ES-I3 (cell line): ENCODE measurements around the gene MKLN1.
"Not testable (repeated sequence)": the region's sequence is repeated elsewhere in the genome, so short reads cannot be mapped to it uniquely, and the experiment has no call there.

Experiments
- H3K36me3 ChIP-seq: 2 replicates; pipeline ENCODE4 v1.6.1; 2013; ENCODE audit warnings: mild to moderate bottlenecking, low read length, control low read depth, moderate library complexity; ENCODE audit not compliant: insufficient read depth
- H3K4me1 ChIP-seq: 2 replicates; pipeline ENCODE4 v1.6.1; 2013; ENCODE audit warnings: mild to moderate bottlenecking, control low read depth, low read length; ENCODE audit not compliant: insufficient read depth
- H3K9ac ChIP-seq: 2 replicates; pipeline ENCODE4 v1.6.1; 2013; ENCODE audit warnings: low read depth, mild to moderate bottlenecking, low read length, moderate library complexity
- H3K9me3 ChIP-seq: 2 replicates; pipeline ENCODE4 v1.6.1; 2013; ENCODE audit warnings: mild to moderate bottlenecking, low read length, moderate library complexity; ENCODE audit not compliant: control insufficient read depth, insufficient read depth

The MKLN1 gene

GRCh38 chr7:131504157-131504899, 176.7 kb downstream of the MKLN1 start:
- Histone ChIP-seq H3K4me1 (0 out of 2 replicates have a peak, but pooled peaks cover 2% of the 10 kb centered on the region), H3K9me3 (no peaks in the 10 kb centered on the region), H3K9ac (no peak overlapping the region), H3K36me3 (peaks cover 88% of the 10 kb centered on the region)

GRCh38 chr7:131505037-131505620, 177.5 kb downstream of the MKLN1 start:
- not testable (repeated sequence) for H3K9ac ChIP-seq, H3K9me3 ChIP-seq, H3K4me1 ChIP-seq
- H3K36me3 ChIP-seq, result peaks cover 92% of the 10 kb centered on the region

GRCh38 chr7:131505636-131506557, 178.2 kb downstream of the MKLN1 start:
- 0 out of 2 replicates have a peak, but pooled peaks cover 7% of the 10 kb centered on the region for H3K4me1 ChIP-seq
- peaks cover 90% of the 10 kb centered on the region for H3K36me3 ChIP-seq
- no peak overlapping the region for H3K9ac ChIP-seq
- no peaks in the 10 kb centered on the region for H3K9me3 ChIP-seq

- Histone ChIP-seq H3K4me1 (0 out of 2 replicates have a peak, but pooled peaks cover 7% of the 10 kb centered on the region), H3K9ac (no peak overlapping the region), H3K9me3 (no peaks in the 10 kb centered on the region), H3K36me3 (peaks cover 86% of the 10 kb centered on the region)
These were observed 178.9 kb downstream of the MKLN1 start for GRCh38 chr7:131506597-131506996.

- H3K36me3 ChIP-seq, result peaks cover 83% of the 10 kb centered on the region
- H3K9me3 ChIP-seq, result no peaks in the 10 kb centered on the region
- 0 out of 2 replicates have a peak, but pooled peaks cover 7% of the 10 kb centered on the region for H3K4me1 ChIP-seq
- H3K9ac ChIP-seq, result no peak overlapping the region
These were observed 180.1 kb downstream of the MKLN1 start for GRCh38 chr7:131507592-131508331.

- peaks cover 17% of the 10 kb centered on the region for H3K4me1 ChIP-seq
- no peak overlapping the region for H3K9ac ChIP-seq
- H3K36me3 ChIP-seq, result peaks cover 71% of the 10 kb centered on the region
- H3K9me3 ChIP-seq, result no peaks in the 10 kb centered on the region
These were observed 181.2 kb downstream of the MKLN1 start for GRCh38 chr7:131508754-131509486.

GRCh38 chr7:131509781-131510180, 182.1 kb downstream of the MKLN1 start:
- H3K9ac ChIP-seq, result no peak overlapping the region
- peaks cover 17% of the 10 kb centered on the region for H3K4me1 ChIP-seq
- peaks cover 63% of the 10 kb centered on the region for H3K36me3 ChIP-seq
- no peaks in the 10 kb centered on the region for H3K9me3 ChIP-seq

GRCh38 chr7:131511071-131511470, 183.4 kb downstream of the MKLN1 start:
- Histone ChIP-seq H3K36me3 (peaks cover 51% of the 10 kb centered on the region), H3K4me1 (peaks cover 17% of the 10 kb centered on the region), H3K9ac (no peak overlapping the region), H3K9me3 (no peaks in the 10 kb centered on the region)

GRCh38 chr7:131511774-131512535, 184.3 kb downstream of the MKLN1 start:
- Histone ChIP-seq H3K36me3 (peaks cover 42% of the 10 kb centered on the region), H3K9me3 (no peaks in the 10 kb centered on the region), H3K4me1 (peaks cover 17% of the 10 kb centered on the region), H3K9ac (no peak overlapping the region)

- H3K4me1 ChIP-seq, result peaks cover 24% of the 10 kb centered on the region
- H3K36me3 ChIP-seq, result peaks cover 32% of the 10 kb centered on the region
- no peak overlapping the region for H3K9ac ChIP-seq
- no peaks in the 10 kb centered on the region for H3K9me3 ChIP-seq
These were observed 185.8 kb downstream of the MKLN1 start for GRCh38 chr7:131513245-131514061.

GRCh38 chr7:131515471-131515870, 187.8 kb downstream of the MKLN1 start:
- not testable (repeated sequence) for H3K9ac ChIP-seq, H3K9me3 ChIP-seq
- H3K4me1 ChIP-seq, result peaks cover 23% of the 10 kb centered on the region
- peaks cover 20% of the 10 kb centered on the region for H3K36me3 ChIP-seq

GRCh38 chr7:131517218-131517923, 189.7 kb downstream of the MKLN1 start:
- peaks cover 11% of the 10 kb centered on the region; the same call in 1 of the 2 replicates for H3K36me3 ChIP-seq
- H3K4me1 ChIP-seq, result peaks cover 33% of the 10 kb centered on the region
- H3K9ac ChIP-seq, result no peak overlapping the region
- H3K9me3 ChIP-seq, result no peaks in the 10 kb centered on the region
